ENCODE results near the gene ELMO1. TPM values are rescaled to one million over a fixed set of nuclear protein-coding genes. Genes with fewer than 3 reads are reported as not detected.

ELMO1 gene
- polyA plus RNA-seq, 1 experiment, result not detected

GRCh38 chr7:36809086-36809485, 639.6 kb downstream of the ELMO1 start:
- Histone ChIP-seq H3K4me3 (ENCODE audit: low read depth, low read length) (no peak overlapping the region), H3K9me3 (ENCODE audit: control insufficient read depth, insufficient read depth, low read length) (no peaks in the 10 kb centered on the region), H3K27me3 (ENCODE audit: control insufficient read depth, insufficient read depth, low read length) (no peaks in the 10 kb centered on the region), H3K27ac (ENCODE audit: low read depth, low read length) (no peak overlapping the region)
- TF ChIP-seq CTCF (IDR thresholded peaks at IDR 0.05; ENCODE audit: low read depth, low read length), result no peak
- ChIA-PET CTCF (no interaction called here), POLR2A (no interaction called here)
- no peak for DNase-seq (ENCODE audit: low read depth, low spot score)

- POLR2A ChIA-PET, result no interaction called here
- H3K4me3 ChIP-seq (ENCODE audit: low read depth, low read length), result no peak overlapping the region
- no peaks in the 10 kb centered on the region for H3K27me3 ChIP-seq (ENCODE audit: control insufficient read depth, insufficient read depth, low read length)
- no peak overlapping the region for H3K27ac ChIP-seq (ENCODE audit: low read depth, low read length)
- no peak for DNase-seq (ENCODE audit: low read depth, low spot score)
- no peak for TF ChIP-seq CTCF (IDR thresholded peaks at IDR 0.05; ENCODE audit: low read depth, low read length)
- H3K9me3 ChIP-seq (ENCODE audit: control insufficient read depth, insufficient read depth, low read length), result no peaks in the 10 kb centered on the region
- CTCF ChIA-PET, result no interaction called here
Observed at GRCh38 chr7:36806891-36807290, 641.8 kb downstream of the ELMO1 start.

Small RNA genes within 50 kb of the gene (small RNA-seq; reads per million reads assigned to genes)
- not detected for gene MIR1200 (ENCODE audit: insufficient read length, low read depth)
- not detected for gene RF00019 (ENCODE audit: insufficient read length, low read depth)
- not detected for gene RF00432 (ENCODE audit: insufficient read length, low read depth)
- gene RNU6-565P (ENCODE audit: insufficient read length, low read depth), result not detected

Other genes with a start within 250 kb of the ELMO1 start
- gene GPR141, start 234.9 kb upstream of the ELMO1 start, polyA plus RNA-seq (2011; rRNA removed), result not detected in 2 replicates